PFSK-1 (cell line): ENCODE measurements around the gene CCM2L.

Experiments
- FOXP2 ChIP-seq: optimal IDR thresholded peaks from 2 replicates; pipeline ENCODE3; 2011; ENCODE audit warnings: borderline replicate concordance, control low read depth, inconsistent platforms; ENCODE audit not compliant: insufficient read depth; ENCODE audit errors: extremely low read length, extremely low read depth
- POLR2AphosphoS5 ChIP-seq: IDR thresholded peaks from 2 replicates; pipeline ENCODE4 v1.6.1; 2012; ENCODE audit warnings: low read depth, mild to moderate bottlenecking, control low read depth, low read length, moderate library complexity
- SIN3A ChIP-seq: IDR thresholded peaks from 2 replicates; pipeline ENCODE4 v1.6.1; 2012; ENCODE audit warnings: mild to moderate bottlenecking, low read length, moderate library complexity, borderline replicate concordance; ENCODE audit not compliant: insufficient read depth
- TAF1 ChIP-seq: IDR thresholded peaks from 2 replicates; pipeline ENCODE4 v1.6.1; 2012; ENCODE audit warnings: low read length, control low read depth, borderline replicate concordance; ENCODE audit not compliant: insufficient read depth
- TF ChIP-seq, protein P1 (sequence below), 2 experiments: IDR thresholded peaks; 2 replicates each; pipeline versions ENCODE4 v1.6.1 to v1.8.0; 2011 to 2012; ENCODE audit warnings: low read depth in 2 of 2, low read length in 2 of 2, control low read depth in 1 of 2, inconsistent platforms in 1 of 2, mild to moderate bottlenecking in 1 of 2, moderate library complexity in 1 of 2; ENCODE audit not compliant: insufficient read depth in 1 of 2

The CCM2L gene

DNA sequence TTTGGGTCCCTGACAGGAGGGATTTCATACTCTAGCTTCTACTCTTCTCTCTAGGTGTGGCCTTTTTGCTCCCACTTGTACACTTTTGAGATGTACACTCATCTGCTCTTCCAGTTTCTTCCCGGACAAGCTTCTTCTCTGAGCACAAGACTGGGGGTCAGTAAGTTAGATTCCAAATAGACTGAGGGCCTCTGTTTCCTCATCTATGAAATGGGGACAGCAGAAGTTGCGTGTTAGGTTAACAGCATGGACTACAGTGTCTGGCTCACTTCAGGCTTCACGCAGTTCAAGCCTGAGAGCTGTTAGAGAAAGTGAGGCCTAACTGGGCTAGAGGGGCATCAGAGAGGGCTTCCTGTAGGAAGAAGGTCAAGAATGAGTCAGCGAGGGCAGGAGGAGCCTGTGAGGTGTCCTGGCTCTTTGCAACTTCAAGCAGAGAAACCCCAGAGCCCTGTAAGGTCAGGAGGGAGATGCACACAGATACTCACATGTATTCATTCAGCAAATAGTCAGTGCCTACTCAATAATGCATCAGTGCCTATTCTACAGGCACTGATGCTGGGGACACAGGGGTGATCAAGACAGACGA, 21.7 kb upstream of the CCM2L start:
- TF ChIP-seq SIN3A (no peak), TAF1 (no peak), POLR2AphosphoS5 (no peak), FOXP2 (no peak)
- TF ChIP-seq, protein P1, sequence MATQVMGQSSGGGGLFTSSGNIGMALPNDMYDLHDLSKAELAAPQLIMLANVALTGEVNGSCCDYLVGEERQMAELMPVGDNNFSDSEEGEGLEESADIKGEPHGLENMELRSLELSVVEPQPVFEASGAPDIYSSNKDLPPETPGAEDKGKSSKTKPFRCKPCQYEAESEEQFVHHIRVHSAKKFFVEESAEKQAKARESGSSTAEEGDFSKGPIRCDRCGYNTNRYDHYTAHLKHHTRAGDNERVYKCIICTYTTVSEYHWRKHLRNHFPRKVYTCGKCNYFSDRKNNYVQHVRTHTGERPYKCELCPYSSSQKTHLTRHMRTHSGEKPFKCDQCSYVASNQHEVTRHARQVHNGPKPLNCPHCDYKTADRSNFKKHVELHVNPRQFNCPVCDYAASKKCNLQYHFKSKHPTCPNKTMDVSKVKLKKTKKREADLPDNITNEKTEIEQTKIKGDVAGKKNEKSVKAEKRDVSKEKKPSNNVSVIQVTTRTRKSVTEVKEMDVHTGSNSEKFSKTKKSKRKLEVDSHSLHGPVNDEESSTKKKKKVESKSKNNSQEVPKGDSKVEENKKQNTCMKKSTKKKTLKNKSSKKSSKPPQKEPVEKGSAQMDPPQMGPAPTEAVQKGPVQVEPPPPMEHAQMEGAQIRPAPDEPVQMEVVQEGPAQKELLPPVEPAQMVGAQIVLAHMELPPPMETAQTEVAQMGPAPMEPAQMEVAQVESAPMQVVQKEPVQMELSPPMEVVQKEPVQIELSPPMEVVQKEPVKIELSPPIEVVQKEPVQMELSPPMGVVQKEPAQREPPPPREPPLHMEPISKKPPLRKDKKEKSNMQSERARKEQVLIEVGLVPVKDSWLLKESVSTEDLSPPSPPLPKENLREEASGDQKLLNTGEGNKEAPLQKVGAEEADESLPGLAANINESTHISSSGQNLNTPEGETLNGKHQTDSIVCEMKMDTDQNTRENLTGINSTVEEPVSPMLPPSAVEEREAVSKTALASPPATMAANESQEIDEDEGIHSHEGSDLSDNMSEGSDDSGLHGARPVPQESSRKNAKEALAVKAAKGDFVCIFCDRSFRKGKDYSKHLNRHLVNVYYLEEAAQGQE (IDR thresholded peaks at IDR 0.05; ENCODE audit: insufficient read depth in 1 of 2, low read depth in 2 of 2, low read length in 2 of 2): no peak

- TF ChIP-seq SIN3A: no peak
These were observed 21.1 kb upstream of the CCM2L start for GRCh38 chr20:31989030-31989645.

DNA sequence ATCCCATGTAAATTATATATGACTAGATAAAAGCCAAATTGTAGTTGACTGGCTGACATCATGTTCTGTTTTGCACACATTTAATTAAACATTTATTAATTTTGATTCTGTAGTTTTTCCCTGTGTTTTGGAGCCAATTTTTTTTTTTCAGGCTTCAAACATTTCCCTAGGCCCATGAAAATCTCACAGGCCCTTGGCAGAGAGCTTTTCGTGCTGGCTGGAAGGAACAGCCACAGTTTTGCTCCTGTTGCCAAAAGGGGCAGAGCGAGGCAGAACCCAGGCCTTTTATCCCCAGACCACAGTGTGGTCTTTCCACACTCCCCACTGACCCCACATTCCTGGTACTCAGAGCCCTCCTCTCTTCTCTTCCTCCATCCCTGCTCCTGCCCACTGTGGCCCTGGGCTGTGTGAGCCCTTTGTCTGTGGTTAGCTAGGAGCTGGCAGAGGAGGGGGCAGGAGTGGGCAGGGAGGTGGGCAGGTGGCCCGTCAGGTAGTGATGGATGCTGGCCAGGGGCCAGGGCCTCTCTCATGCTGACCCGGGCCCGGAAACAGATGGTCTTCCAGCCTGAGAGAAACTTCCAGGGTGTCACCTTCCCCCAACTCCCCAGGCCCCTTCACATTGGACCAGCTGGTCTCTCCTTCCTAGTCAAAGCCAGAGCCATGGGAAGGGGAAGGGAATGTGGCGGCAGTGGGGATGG, 19.4 kb upstream of the CCM2L start:
- TF ChIP-seq POLR2AphosphoS5 (no peak), FOXP2 (no peak), SIN3A (no peak), TAF1 (no peak)
- TF ChIP-seq, protein P1 (IDR thresholded peaks at IDR 0.05; ENCODE audit: insufficient read depth in 1 of 2, low read depth in 2 of 2, low read length in 2 of 2): no peak

DNA sequence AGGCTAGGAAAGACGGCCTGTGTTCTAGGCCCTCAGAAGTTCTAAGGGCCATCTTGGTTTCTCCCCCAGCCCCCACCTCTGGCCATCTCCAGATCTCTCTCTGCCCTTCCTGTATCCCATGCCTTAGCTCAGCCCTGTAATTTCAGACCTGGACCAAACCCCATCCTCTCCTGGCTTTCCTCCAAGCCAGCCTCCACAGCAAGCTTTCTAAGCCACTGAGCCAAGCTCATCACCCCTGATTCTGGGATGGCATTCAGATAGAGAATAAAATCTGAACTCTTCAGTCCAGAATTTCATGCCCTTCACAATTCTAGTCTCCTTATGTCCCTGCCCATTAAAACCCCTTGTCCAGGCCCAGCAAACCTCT, 18.9 kb upstream of the CCM2L start:
- TF ChIP-seq, protein P1 (IDR thresholded peaks at IDR 0.05; ENCODE audit: insufficient read depth in 1 of 2, low read depth in 2 of 2, low read length in 2 of 2): no peak
- no peak for TF ChIP-seq FOXP2
- no peak for TF ChIP-seq POLR2AphosphoS5
- TF ChIP-seq SIN3A: no peak
- no peak for TF ChIP-seq TAF1

DNA sequence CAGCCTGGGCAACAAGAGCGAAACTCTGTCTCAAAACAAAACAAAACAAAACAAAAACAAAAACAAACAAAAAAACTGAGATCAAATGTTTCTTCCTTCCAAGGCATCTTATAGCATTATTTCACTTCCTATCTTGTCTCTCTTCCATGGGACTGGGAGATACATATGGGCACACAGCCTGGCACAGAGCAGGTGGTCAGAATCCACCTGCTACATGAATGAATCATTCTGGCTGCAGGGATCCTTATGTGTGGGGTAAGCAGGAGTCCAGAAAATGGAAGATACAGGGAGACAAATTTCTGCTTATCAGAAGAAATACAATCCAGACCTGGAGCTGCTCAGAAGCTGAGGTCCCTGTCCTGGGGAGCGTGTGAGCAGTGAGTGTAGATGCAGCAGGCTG, 18.2 kb upstream of the CCM2L start:
- no peak for TF ChIP-seq TAF1
- no peak for TF ChIP-seq SIN3A
- no peak for TF ChIP-seq POLR2AphosphoS5

DNA sequence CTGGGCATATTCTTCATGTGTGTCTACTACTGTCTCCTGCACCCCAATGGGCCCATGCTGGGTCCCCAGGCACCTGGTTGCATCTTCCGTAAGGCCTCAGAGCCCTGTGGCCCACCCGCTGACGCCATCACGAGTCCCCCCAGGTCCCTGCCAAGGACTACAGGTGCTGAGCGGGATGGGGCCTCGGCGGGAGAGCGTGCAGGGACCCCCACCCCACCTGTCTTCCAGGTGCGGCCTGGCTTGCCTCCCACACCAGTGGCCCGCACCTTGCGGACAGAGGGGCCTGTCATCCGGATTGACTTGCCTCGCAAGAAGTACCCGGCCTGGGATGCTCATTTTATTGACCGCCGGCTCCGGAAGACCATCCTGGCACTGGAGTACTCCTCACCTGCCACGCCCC, 13.2 kb upstream of the CCM2L start:
- TF ChIP-seq, protein P1 (IDR thresholded peaks at IDR 0.05; ENCODE audit: insufficient read depth in 1 of 2, low read depth in 2 of 2, low read length in 2 of 2): no peak
- TF ChIP-seq POLR2AphosphoS5: no peak
- no peak for TF ChIP-seq TAF1
- no peak for TF ChIP-seq FOXP2
- no peak for TF ChIP-seq SIN3A
